ENCODE data around the gene ST6GALNAC3.

GRCh38 chr1:76377247-76377646, 302.7 kb downstream of the ST6GALNAC3 start:
- no peak for TF ChIP-seq CTCF (IDR thresholded peaks at IDR 0.05)
- no peak for TF ChIP-seq POLR2AphosphoS5 (IDR thresholded peaks at IDR 0.05; ENCODE audit: low read depth, low read length)
- TF ChIP-seq SIN3A (IDR thresholded peaks at IDR 0.05; ENCODE audit: borderline replicate concordance, insufficient read depth, low read depth, low read length), result no peak
